K562 (cell line): Measurements from ENCODE around the gene DUSP28. TPM values are rescaled to one million over a fixed set of nuclear protein-coding genes. Genes with fewer than 3 reads are reported as not detected.
A peak's percentile ranks its signal among the peaks of the same experiment; 100 is the strongest.

Source experiments
- BRCA1 ChIP-seq, 2 experiments: fragments of 450-650 bp in 1 of 2; sonication (generic) in 1 of 2; formaldehyde crosslinking in 1 of 2; IDR thresholded peaks; 2 replicates each; pipeline versions ENCODE4 v1.5.0 to v1.6.1; 2017 to 2020; ENCODE audit warnings: mild to moderate bottlenecking in 1 of 2, missing genetic modification reagents in 1 of 2
- CBX2 ChIP-seq: fragments of 200-600 bp; sonication (generic); IDR thresholded peaks from one replicate; pipeline ENCODE4 v1.6.1; 2012; ENCODE audit warnings: mild to moderate bottlenecking, low read length, inconsistent platforms; ENCODE audit not compliant: insufficient read depth, poor library complexity, severe bottlenecking
- EP300 ChIP-seq: IDR thresholded peaks from 2 replicates; pipeline ENCODE4 v1.6.1; 2012; ENCODE audit warnings: low read length, improper control_type of control experiment
- HCFC1 ChIP-seq: IDR thresholded peaks from 2 replicates; pipeline ENCODE4 v1.6.1; 2012; ENCODE audit warnings: low read depth, low read length, improper control_type of control experiment
- IRF2 ChIP-seq: sonication (generic); formaldehyde crosslinking; IDR thresholded peaks from 2 replicates; pipeline ENCODE4 v1.8.1; 2022; ENCODE audit warnings: mild to moderate bottlenecking, missing genetic modification reagents
- KAT8 ChIP-seq: fragments of 450-650 bp; IDR thresholded peaks from 2 replicates; pipeline ENCODE4 v1.6.1; 2016; ENCODE audit warnings: low read depth, mild to moderate bottlenecking
- NR0B1 ChIP-seq: fragments of 450-650 bp; IDR thresholded peaks from one replicate; pipeline ENCODE4 v1.6.1; 2018; ENCODE audit warnings: mild to moderate bottlenecking, moderate library complexity; ENCODE audit not compliant: partially characterized antibody
- SP1 ChIP-seq: sonication (generic); formaldehyde crosslinking; IDR thresholded peaks from 2 replicates; pipeline ENCODE4 v1.8.1; 2022; ENCODE audit warnings: mild to moderate bottlenecking, missing genetic modification reagents
- ZBTB1 ChIP-seq: sonication (generic); formaldehyde crosslinking; IDR thresholded peaks from 2 replicates; pipeline ENCODE4 v1.8.1; 2023; ENCODE audit warnings: missing genetic modification reagents, low read depth, mild to moderate bottlenecking, borderline replicate concordance
- ZBTB43 ChIP-seq: sonication (generic); formaldehyde crosslinking; IDR thresholded peaks from 2 replicates; pipeline ENCODE4 v1.8.0; 2023; ENCODE audit warnings: mild to moderate bottlenecking, missing genetic modification reagents
- ZKSCAN8 ChIP-seq: fragments of 200-800 bp; sonication (Bioruptor generic); IDR thresholded peaks from 2 replicates; pipeline ENCODE4 v1.6.1; 2016; ENCODE audit warnings: missing genetic modification characterization, missing compliant biosample characterization
- ZNF143 ChIP-seq: sonication (generic); formaldehyde crosslinking; IDR thresholded peaks from 2 replicates; pipeline ENCODE4 v1.9.0; 2022; ENCODE audit warnings: mild to moderate bottlenecking, missing genetic modification reagents
- polyA plus RNA-seq, 8 experiments: library from polyadenylated mRNA; depleted of rRNA in 4 of 8; stranded (reverse) in 5 of 8; unstranded in 3 of 8; fragments of >200 nt; fragmentation: Nextera tagmentation in 2 of 8; fragmentation: Illumina TruSeq in 1 of 8; extraction: Ambion mirVana in 2 of 8; extraction: Trizol in 1 of 8; gene quantifications; 2 replicates each; pipeline versions ENCODE4 v1.2.1 to v1.2.3, GENCODE V29; 2011 to 2014; ENCODE audit warnings: inconsistent platforms in 1 of 8, missing spikeins in 1 of 8
- total RNA-seq, 7 experiments: library from RNA; depleted of rRNA in 6 of 7; stranded (reverse); fragments of >200 nt in 6 of 7; fragmentation: Illumina TruSeq in 2 of 7; extraction: Trizol in 2 of 7; gene quantifications; 2 replicates each; pipeline versions ENCODE4 v1.2.1 to v1.2.3, GENCODE V29; 2011 to 2021; ENCODE audit warnings: low replicate concordance in 1 of 7
- TF ChIP-seq, protein P1 (sequence below), 2 experiments: fragments of 450-650 bp; IDR thresholded peaks; 2 replicates each; pipeline ENCODE4 v1.6.1; 2016; ENCODE audit warnings: mild to moderate bottlenecking in 2 of 2, borderline replicate concordance in 1 of 2, low read depth in 1 of 2, moderate library complexity in 1 of 2
- TF ChIP-seq, protein P2 (sequence below): sonication (generic); formaldehyde crosslinking; IDR thresholded peaks from 2 replicates; pipeline ENCODE4 v1.8.1; 2023; ENCODE audit warnings: mild to moderate bottlenecking, missing genetic modification reagents, moderate library complexity

Gene DUSP28
- total and polyA plus RNA-seq, 9 of the 15 experiments (the other 6 are each of a cell fraction or from before 2014, with no cell fraction given) = 2.8 to 8.1 (median 4.2) TPM

DNA sequence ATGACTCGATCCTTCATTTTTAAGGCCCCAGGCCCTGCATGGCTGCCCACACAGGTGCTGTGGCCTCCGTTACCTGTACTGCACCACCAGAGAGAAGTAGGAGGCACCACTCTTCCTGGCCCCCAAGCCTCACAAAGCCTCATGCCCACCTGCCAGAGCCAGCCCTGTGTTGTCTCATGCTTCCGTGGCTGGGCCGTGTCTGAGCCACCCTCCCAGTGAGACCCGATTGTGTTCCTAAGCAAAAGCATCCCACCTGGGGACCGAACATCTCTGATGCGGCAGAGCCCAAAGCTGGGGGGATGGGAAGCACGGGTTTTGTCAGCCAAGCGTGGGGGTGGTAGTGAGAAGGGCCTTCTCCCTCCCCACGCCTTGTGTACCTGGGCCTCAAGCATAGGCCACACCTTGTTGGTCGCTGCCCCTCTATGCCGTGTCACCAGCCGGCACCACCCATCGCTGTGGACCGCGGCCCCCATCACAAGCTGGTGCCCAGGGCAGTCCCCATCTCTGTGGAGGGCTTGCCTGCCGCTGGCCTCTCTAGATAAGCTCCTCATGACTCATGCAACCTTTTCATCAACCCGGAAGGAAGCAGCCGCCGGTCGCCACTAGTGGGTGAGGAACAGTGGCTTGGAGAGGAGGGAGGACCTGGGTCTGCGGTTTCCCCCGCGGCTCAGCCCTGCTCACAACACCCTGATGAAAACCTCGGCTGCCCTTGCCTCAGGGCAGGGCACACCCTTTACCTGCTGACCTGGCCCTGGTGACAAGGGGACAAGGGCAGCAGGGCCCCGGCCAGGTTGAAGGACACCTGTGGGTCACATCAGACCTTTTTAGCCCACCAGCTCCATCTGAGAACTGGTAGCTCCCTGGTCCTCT is 5.4 kb downstream of the DUSP28 start (continued):
- TF ChIP-seq, protein P1, sequence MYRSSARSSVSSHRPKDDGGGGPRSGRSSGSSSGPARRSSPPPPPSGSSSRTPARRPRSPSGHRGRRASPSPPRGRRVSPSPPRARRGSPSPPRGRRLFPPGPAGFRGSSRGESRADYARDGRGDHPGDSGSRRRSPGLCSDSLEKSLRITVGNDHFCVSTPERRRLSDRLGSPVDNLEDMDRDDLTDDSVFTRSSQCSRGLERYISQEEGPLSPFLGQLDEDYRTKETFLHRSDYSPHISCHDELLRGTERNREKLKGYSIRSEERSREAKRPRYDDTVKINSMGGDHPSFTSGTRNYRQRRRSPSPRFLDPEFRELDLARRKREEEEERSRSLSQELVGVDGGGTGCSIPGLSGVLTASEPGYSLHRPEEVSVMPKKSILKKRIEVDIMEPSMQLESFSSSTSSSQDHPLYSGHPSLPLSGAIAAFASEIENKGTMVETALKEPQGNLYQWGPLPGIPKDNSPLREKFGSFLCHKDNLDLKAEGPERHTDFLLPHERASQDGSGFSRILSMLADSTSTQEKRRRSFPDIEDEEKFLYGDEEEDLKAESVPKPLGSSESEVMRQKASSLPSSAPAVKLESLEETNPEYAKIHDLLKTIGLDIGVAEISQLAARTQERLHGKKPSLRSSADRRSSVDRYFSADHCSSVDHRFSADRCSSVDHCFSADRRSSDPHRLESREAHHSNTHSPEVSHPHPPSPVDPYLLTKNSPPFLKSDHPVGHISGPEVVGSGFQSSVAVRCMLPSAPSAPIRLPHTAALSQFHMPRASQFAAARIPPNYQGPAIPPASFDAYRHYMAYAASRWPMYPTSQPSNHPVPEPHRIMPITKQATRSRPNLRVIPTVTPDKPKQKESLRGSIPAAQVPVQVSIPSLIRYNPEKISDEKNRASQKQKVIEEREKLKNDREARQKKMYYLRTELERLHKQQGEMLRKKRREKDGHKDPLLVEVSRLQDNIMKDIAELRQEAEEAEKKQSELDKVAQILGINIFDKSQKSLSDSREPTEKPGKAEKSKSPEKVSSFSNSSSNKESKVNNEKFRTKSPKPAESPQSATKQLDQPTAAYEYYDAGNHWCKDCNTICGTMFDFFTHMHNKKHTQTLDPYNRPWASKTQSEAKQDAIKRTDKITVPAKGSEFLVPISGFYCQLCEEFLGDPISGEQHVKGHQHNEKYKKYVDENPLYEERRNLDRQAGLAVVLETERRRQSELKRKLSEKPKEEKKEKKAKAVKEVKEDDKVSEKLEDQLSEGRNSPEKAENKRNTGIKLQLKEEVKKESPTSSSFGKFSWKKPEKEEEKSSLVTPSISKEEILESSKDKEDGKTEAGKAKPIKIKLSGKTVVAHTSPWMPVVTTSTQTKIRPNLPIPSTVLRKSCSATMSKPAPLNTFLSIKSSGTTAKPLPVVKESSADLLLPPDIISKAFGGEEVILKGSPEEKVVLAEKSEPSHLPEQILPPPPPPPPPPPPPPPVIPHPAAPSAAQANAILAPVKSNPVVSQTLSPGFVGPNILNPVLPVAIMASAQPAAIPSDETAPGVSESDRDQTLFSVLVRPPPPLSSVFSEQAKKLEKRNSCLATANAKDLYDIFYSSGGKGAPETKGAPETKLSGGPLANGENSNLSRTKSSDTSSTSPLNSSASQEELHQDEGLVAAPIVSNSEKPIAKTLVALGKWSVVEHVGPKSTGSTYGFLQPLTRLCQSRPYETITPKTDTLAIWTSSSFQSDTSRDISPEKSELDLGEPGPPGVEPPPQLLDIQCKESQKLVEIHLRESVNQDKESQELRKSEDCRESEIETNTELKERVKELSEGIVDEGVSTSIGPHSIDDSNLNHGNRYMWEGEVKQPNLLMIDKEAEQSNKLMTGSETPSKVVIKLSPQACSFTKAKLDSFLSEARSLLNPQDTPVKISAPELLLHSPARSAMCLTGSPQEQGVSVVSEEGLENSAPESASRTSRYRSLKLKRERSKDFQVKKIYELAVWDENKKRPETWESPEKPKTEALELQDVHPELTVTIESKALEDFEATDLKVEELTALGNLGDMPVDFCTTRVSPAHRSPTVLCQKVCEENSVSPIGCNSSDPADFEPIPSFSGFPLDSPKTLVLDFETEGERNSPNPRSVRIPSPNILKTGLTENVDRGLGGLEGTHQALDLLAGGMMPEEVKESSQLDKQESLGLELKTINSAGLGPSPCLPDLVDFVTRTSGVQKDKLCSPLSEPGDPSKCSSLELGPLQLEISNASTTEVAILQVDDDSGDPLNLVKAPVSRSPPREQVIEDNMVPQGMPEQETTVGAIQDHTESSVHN (IDR thresholded peaks at IDR 0.05; ENCODE audit: borderline replicate concordance in 1 of 2, low read depth in 1 of 2) = 0 out of 4 replicates have a peak, but pooled peaks of 1 of the 2 experiments have one; percentile 35
- TF ChIP-seq HCFC1 (no peak), SP1 (CRISPR knock-in tag) (no peak), ZBTB43 (no peak), CBX2 (no peak), ZKSCAN8 (CRISPR knock-in tag) (0 out of 2 replicates have a peak, but pooled peaks have one; percentile 20), ZNF143 (CRISPR knock-in tag) (no peak), IRF2 (CRISPR knock-in tag) (no peak), KAT8 (no peak), ZBTB1 (peak; percentile 72; the same call in 1 of the 2 replicates), NR0B1 (no peak), EP300 (peak; percentile 85), BRCA1 (IDR thresholded peaks at IDR 0.05) (no peak), BRCA1 (CRISPR knock-in tag; IDR thresholded peaks at IDR 0.05) (no peak)
- TF ChIP-seq, protein P2, sequence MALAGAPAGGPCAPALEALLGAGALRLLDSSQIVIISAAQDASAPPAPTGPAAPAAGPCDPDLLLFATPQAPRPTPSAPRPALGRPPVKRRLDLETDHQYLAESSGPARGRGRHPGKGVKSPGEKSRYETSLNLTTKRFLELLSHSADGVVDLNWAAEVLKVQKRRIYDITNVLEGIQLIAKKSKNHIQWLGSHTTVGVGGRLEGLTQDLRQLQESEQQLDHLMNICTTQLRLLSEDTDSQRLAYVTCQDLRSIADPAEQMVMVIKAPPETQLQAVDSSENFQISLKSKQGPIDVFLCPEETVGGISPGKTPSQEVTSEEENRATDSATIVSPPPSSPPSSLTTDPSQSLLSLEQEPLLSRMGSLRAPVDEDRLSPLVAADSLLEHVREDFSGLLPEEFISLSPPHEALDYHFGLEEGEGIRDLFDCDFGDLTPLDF (CRISPR knock-in tag) = no peak
